ENCODE results near the gene DENND2A.
A peak's percentile ranks its signal among the peaks of the same experiment; 100 is the strongest.

DENND2A gene

GRCh38 chr7:140592964-140593671 is 47.5 kb downstream of the DENND2A start:
- no peak overlapping the region for H3K18ac ChIP-seq (ENCODE audit: low read length)
- no peak for DNase-seq
- H2BK12ac ChIP-seq (ENCODE audit: low read length), result no peak overlapping the region
- H3K27me3 ChIP-seq (ENCODE audit: insufficient read depth, low read length), result no peaks in the 10 kb centered on the region
- H3K4me3 ChIP-seq (ENCODE audit: low read depth, low read length), result no peak overlapping the region
- no peak overlapping the region for H2BK120ac ChIP-seq (ENCODE audit: insufficient read depth, low read length, poor library complexity)
- H4K8ac ChIP-seq (ENCODE audit: low read depth, low read length), result no peak overlapping the region
- no peak overlapping the region for H2AFZ ChIP-seq (ENCODE audit: insufficient read depth, low read length, poor library complexity)
- no peak overlapping the region for H2BK5ac ChIP-seq (ENCODE audit: low read depth, low read length, poor library complexity)
- no CpG with 5 or more reads among the region's 9 CpGs for WGBS (ENCODE audit: extremely low coverage, insufficient coverage, insufficient read length)
- no peak overlapping the region for H3K9ac ChIP-seq (ENCODE audit: low read length)
- no peaks in the 10 kb centered on the region for H3K79me2 ChIP-seq (ENCODE audit: control insufficient read depth, insufficient read depth, low read length, poor library complexity)
- no peak overlapping the region for H3K4ac ChIP-seq (ENCODE audit: low read depth, low read length)
- no peak overlapping the region for H3K4me2 ChIP-seq (ENCODE audit: low read length)
- H3K23ac ChIP-seq (ENCODE audit: low read length), result no peak overlapping the region
- H2AK5ac ChIP-seq (ENCODE audit: low read length), result no peak overlapping the region
- H4K91ac ChIP-seq (ENCODE audit: low read depth, low read length), result no peak overlapping the region
- peaks cover 0 to 3% of the 10 kb centered on the region in 2 experiments for H3K36me3 ChIP-seq (ENCODE audit: control insufficient read depth in 1 of 2, insufficient read depth in 2 of 2, low read length in 2 of 2)
- H3K14ac ChIP-seq (ENCODE audit: low read length), result no peak overlapping the region
- no peak overlapping the region for H4K12ac ChIP-seq (ENCODE audit: low read depth, low read length)
- no peaks in the 10 kb centered on the region for H3K79me1 ChIP-seq (ENCODE audit: low read length)
- H3K4me1 ChIP-seq (ENCODE audit: control insufficient read depth in 1 of 2, insufficient read depth in 2 of 2, low read length in 2 of 2), result peaks cover 6 to 7% of the 10 kb centered on the region in 2 experiments
- H3K9me3 ChIP-seq (ENCODE audit: insufficient read depth, low read depth, low read length), result no peaks in the 10 kb centered on the region
- no peak overlapping the region for H3K27ac ChIP-seq (ENCODE audit: low read depth, low read length)

GRCh38 chr7:140591180-140591902 is 49.3 kb downstream of the DENND2A start:
- H3K4me1 ChIP-seq (ENCODE audit: control insufficient read depth in 1 of 2, insufficient read depth in 2 of 2, low read length in 2 of 2), result peaks cover 5 to 7% of the 10 kb centered on the region in 2 experiments
- H4K12ac ChIP-seq (ENCODE audit: low read depth, low read length), result no peak overlapping the region
- WGBS (ENCODE audit: extremely low coverage, insufficient coverage, insufficient read length), result no CpG with 5 or more reads among the region's 3 CpGs
- no peak overlapping the region for H3K4ac ChIP-seq (ENCODE audit: low read depth, low read length)
- no peak for DNase-seq
- H3K27me3 ChIP-seq (ENCODE audit: insufficient read depth, low read length), result no peaks in the 10 kb centered on the region
- H3K9me3 ChIP-seq (ENCODE audit: insufficient read depth, low read depth, low read length), result no peaks in the 10 kb centered on the region
- H3K23ac ChIP-seq (ENCODE audit: low read length), result no peak overlapping the region
- H3K79me1 ChIP-seq (ENCODE audit: low read length), result no peaks in the 10 kb centered on the region
- no peak overlapping the region for H3K27ac ChIP-seq (ENCODE audit: low read depth, low read length)
- no peak overlapping the region for H3K14ac ChIP-seq (ENCODE audit: low read length)
- no peak overlapping the region for H3K9ac ChIP-seq (ENCODE audit: low read length)
- H2BK120ac ChIP-seq (ENCODE audit: insufficient read depth, low read length, poor library complexity), result no peak overlapping the region
- H2AFZ ChIP-seq (ENCODE audit: insufficient read depth, low read length, poor library complexity), result no peak overlapping the region
- H3K79me2 ChIP-seq (ENCODE audit: control insufficient read depth, insufficient read depth, low read length, poor library complexity), result no peaks in the 10 kb centered on the region
- no peak overlapping the region for H3K4me3 ChIP-seq (ENCODE audit: low read depth, low read length)
- no peak overlapping the region for H2BK5ac ChIP-seq (ENCODE audit: low read depth, low read length, poor library complexity)
- no peak overlapping the region for H2BK12ac ChIP-seq (ENCODE audit: low read length)
- peaks cover 5% of the 10 kb centered on the region in 2 experiments for H3K36me3 ChIP-seq (ENCODE audit: control insufficient read depth in 1 of 2, insufficient read depth in 2 of 2, low read length in 2 of 2)
- H2AK5ac ChIP-seq (ENCODE audit: low read length), result no peak overlapping the region
- H3K4me2 ChIP-seq (ENCODE audit: low read length), result no peak overlapping the region
- no peak overlapping the region for H4K91ac ChIP-seq (ENCODE audit: low read depth, low read length)
- no peak overlapping the region for H3K18ac ChIP-seq (ENCODE audit: low read length)
- no peak overlapping the region for H4K8ac ChIP-seq (ENCODE audit: low read depth, low read length)

- Histone ChIP-seq H3K79me1 (ENCODE audit: low read length) (no peaks in the 10 kb centered on the region), H3K9me3 (ENCODE audit: insufficient read depth, low read depth, low read length) (no peaks in the 10 kb centered on the region), H3K23ac (ENCODE audit: low read length) (no peak overlapping the region), H2BK120ac (ENCODE audit: insufficient read depth, low read length, poor library complexity) (no peak overlapping the region), H3K27ac (ENCODE audit: low read depth, low read length) (no peak overlapping the region), H4K91ac (ENCODE audit: low read depth, low read length) (no peak overlapping the region), H3K14ac (ENCODE audit: low read length) (no peak overlapping the region), H3K4me3 (ENCODE audit: low read depth, low read length) (no peak overlapping the region), H4K12ac (ENCODE audit: low read depth, low read length) (no peak overlapping the region), H2BK12ac (ENCODE audit: low read length) (no peak overlapping the region), H3K18ac (ENCODE audit: low read length) (no peak overlapping the region), H2BK5ac (ENCODE audit: low read depth, low read length, poor library complexity) (no peak overlapping the region), H3K79me2 (ENCODE audit: control insufficient read depth, insufficient read depth, low read length, poor library complexity) (no peaks in the 10 kb centered on the region), H2AK5ac (ENCODE audit: low read length) (no peak overlapping the region), H3K36me3 (ENCODE audit: control insufficient read depth in 1 of 2, insufficient read depth in 2 of 2, low read length in 2 of 2) (peaks cover 9 to 11% of the 10 kb centered on the region in 2 experiments), H3K27me3 (ENCODE audit: insufficient read depth, low read length) (no peaks in the 10 kb centered on the region), H3K4ac (ENCODE audit: low read depth, low read length) (no peak overlapping the region), H2AFZ (ENCODE audit: insufficient read depth, low read length, poor library complexity) (no peak overlapping the region), H3K4me1 (ENCODE audit: control insufficient read depth in 1 of 2, insufficient read depth in 2 of 2, low read length in 2 of 2) (no peaks in the 10 kb centered on the region), H3K9ac (ENCODE audit: low read length) (no peak overlapping the region), H4K8ac (ENCODE audit: low read depth, low read length) (peak overlapping the region; percentile 34), H3K4me2 (ENCODE audit: low read length) (no peak overlapping the region)
- no peak for DNase-seq
- no CpG with 5 or more reads among the region's 9 CpGs for WGBS (ENCODE audit: extremely low coverage, insufficient coverage, insufficient read length)
These were observed 53.4 kb downstream of the DENND2A start for GRCh38 chr7:140587243-140587642.

DNA sequence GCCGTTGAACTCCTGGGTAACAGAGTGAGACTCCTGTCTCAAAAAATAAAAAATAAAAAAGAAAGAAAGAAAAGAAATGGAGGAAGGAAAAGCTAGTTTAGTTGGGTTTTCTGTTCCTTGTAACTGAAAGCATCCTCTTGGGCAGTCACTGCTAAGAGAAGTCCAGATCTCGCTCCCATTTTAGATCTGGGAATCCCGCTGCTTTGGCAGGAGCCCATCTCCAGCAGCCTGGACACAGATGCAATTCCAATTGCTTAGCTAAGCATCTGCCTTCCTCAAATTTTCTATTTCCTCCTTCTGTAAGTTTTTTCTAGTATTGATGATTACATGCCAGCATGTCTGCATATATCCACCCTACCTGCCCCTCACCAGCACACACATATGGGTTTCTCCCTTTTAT is 54.1 kb downstream of the DENND2A start:
- Histone ChIP-seq H2BK12ac (ENCODE audit: low read length) (no peak overlapping the region), H2BK5ac (ENCODE audit: low read depth, low read length, poor library complexity) (no peak overlapping the region), H3K4me1 (ENCODE audit: control insufficient read depth in 1 of 2, insufficient read depth in 2 of 2, low read length in 2 of 2) (no peaks in the 10 kb centered on the region), H3K14ac (ENCODE audit: low read length) (no peak overlapping the region), H3K4me3 (ENCODE audit: low read depth, low read length) (no peak overlapping the region), H3K27ac (ENCODE audit: low read depth, low read length) (no peak overlapping the region), H3K9ac (ENCODE audit: low read length) (no peak overlapping the region), H3K27me3 (ENCODE audit: insufficient read depth, low read length) (no peaks in the 10 kb centered on the region), H3K23ac (ENCODE audit: low read length) (no peak overlapping the region), H3K36me3 (ENCODE audit: control insufficient read depth in 1 of 2, insufficient read depth in 2 of 2, low read length in 2 of 2) (peaks cover 9 to 13% of the 10 kb centered on the region in 2 experiments), H2BK120ac (ENCODE audit: insufficient read depth, low read length, poor library complexity) (no peak overlapping the region), H2AFZ (ENCODE audit: insufficient read depth, low read length, poor library complexity) (no peak overlapping the region), H2AK5ac (ENCODE audit: low read length) (no peak overlapping the region), H3K4ac (ENCODE audit: low read depth, low read length) (no peak overlapping the region), H3K18ac (ENCODE audit: low read length) (no peak overlapping the region), H4K91ac (ENCODE audit: low read depth, low read length) (no peak overlapping the region), H3K79me2 (ENCODE audit: control insufficient read depth, insufficient read depth, low read length, poor library complexity) (no peaks in the 10 kb centered on the region), H3K79me1 (ENCODE audit: low read length) (no peaks in the 10 kb centered on the region), H4K8ac (ENCODE audit: low read depth, low read length) (no peak overlapping the region), H3K4me2 (ENCODE audit: low read length) (no peak overlapping the region), H3K9me3 (ENCODE audit: insufficient read depth, low read depth, low read length) (no peaks in the 10 kb centered on the region), H4K12ac (ENCODE audit: low read depth, low read length) (no peak overlapping the region)
- DNase-seq, result no peak
- no CpG with 5 or more reads among the region's 3 CpGs for WGBS (ENCODE audit: extremely low coverage, insufficient coverage, insufficient read length)
